ENCODE results near the gene KCNMB4. TPM values are rescaled to one million over a fixed set of nuclear protein-coding genes. Genes with fewer than 3 reads are reported as not detected.

Gene KCNMB4
- total and polyA plus RNA-seq, 2 of the 4 experiments (the other 2 are of a cell fraction) = 0.90 to 1.1 TPM

DNA sequence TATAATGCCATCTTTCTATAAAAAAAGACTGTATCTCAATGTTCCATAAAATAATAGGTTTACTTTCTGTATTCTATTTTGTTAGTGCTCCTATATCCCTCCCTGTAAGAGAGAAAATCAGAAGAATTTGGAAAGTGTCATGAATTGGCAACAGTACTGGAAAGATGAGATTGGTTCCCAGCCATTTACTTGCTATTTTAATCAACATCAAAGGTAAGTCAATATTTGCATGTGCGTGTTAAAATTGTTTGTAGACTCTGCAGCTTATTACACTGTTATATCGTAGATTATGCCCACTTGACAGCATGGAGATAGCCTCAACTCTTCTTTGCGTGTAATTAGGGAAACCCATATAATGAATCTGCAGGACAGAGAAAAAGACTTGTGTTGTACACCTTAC lies 34.0 kb downstream of the KCNMB4 start:
- no peak overlapping the region for H3K9ac ChIP-seq (ENCODE audit: low read depth, low read length)
- ATAC-seq (ENCODE audit: low read depth) (no peak), DNase-seq (no peak)
- no peak overlapping the region for H3K14ac ChIP-seq (replicated peaks; ENCODE audit: low read depth, low read length)
- BruUV-seq (replicated peaks) = no TSS peak
- no peak overlapping the region for H4K8ac ChIP-seq (ENCODE audit: low read depth in 2 of 2, low read length in 2 of 2)
- dilution Hi-C loops (cut with HindIII; ENCODE audit: low sequenced_read_pairs, unreplicated experiment) = no loop called here
- no peak overlapping the region for H2AK9ac ChIP-seq (replicated peaks; ENCODE audit: low read depth, low read length, poor library complexity)
- no peak overlapping the region for H3K56ac ChIP-seq (ENCODE audit: extremely low read depth, insufficient read depth, low read length)
- no peak overlapping the region for H3K27ac ChIP-seq (ENCODE audit: insufficient read depth, low read length)
- no peaks in the 10 kb centered on the region for H3K4me1 ChIP-seq (ENCODE audit: control insufficient read depth, insufficient read depth, low read length)
- no peaks in the 10 kb centered on the region for H3K79me1 ChIP-seq (ENCODE audit: low read depth in 1 of 2, low read length in 2 of 2)
- POLR2A ChIA-PET (ENCODE audit: unreplicated experiment) = no interaction called here
- no peak overlapping the region for H2AK5ac ChIP-seq (ENCODE audit: low read depth, low read length)
- H2BK20ac ChIP-seq (ENCODE audit: low read depth, low read length) = no peak overlapping the region
- intact Hi-C loops (cut with micrococcal nuclease) = no loop called here
- in situ Hi-C loops (cut with MboI; ENCODE audit: low sequenced_read_pairs) = no loop called here
- H3K36me3 ChIP-seq (ENCODE audit: control insufficient read depth, insufficient read depth, low read length) = no peaks in the 10 kb centered on the region
- no peak overlapping the region for H3K18ac ChIP-seq (ENCODE audit: low read depth, low read length)
- H3K4me2 ChIP-seq (ENCODE audit: low read depth, low read length) = no peak overlapping the region
- H3K4me3 ChIP-seq (ENCODE audit: insufficient read depth, low read depth, low read length) = no peak overlapping the region
- H3K9me3 ChIP-seq (ENCODE audit: control insufficient read depth, insufficient read depth, low read length) = no peaks in the 10 kb centered on the region
- H2BK5ac ChIP-seq (ENCODE audit: low read depth, low read length, poor library complexity, severe bottlenecking) = no peak overlapping the region
- no peak overlapping the region for H2BK120ac ChIP-seq (ENCODE audit: low read depth, low read length)
- no peak overlapping the region for H3K23ac ChIP-seq (ENCODE audit: low read depth, low read length)
- no peaks in the 10 kb centered on the region for H3K9me1 ChIP-seq (ENCODE audit: insufficient read depth, low read length)
- no peak overlapping the region for H3K4ac ChIP-seq (ENCODE audit: low read depth, low read length)
- CTCF ChIA-PET = no interaction called here
- no peak overlapping the region for H2AFZ ChIP-seq (replicated peaks; ENCODE audit: low read length, poor library complexity)
- no CpG with 5 or more reads among the region's 3 CpGs for WGBS, 2 experiments (ENCODE audit: extremely low coverage in 2 of 2, insufficient read length in 1 of 2)
- H4K91ac ChIP-seq (ENCODE audit: insufficient read depth, low read depth, low read length) = no peak overlapping the region
- no peaks in the 10 kb centered on the region for H3K27me3 ChIP-seq (ENCODE audit: control insufficient read depth, insufficient read depth, low read length)
- TF ChIP-seq RFX5 (IDR thresholded peaks at IDR 0.05; ENCODE audit: low read depth, low read length) = no peak
- no peak for TF ChIP-seq CHD1 (IDR thresholded peaks at IDR 0.05; ENCODE audit: low read depth, low read length)
- TF ChIP-seq BHLHE40 (IDR thresholded peaks at IDR 0.05; ENCODE audit: low read depth, low read length) = no peak
- TF ChIP-seq, protein P1, sequence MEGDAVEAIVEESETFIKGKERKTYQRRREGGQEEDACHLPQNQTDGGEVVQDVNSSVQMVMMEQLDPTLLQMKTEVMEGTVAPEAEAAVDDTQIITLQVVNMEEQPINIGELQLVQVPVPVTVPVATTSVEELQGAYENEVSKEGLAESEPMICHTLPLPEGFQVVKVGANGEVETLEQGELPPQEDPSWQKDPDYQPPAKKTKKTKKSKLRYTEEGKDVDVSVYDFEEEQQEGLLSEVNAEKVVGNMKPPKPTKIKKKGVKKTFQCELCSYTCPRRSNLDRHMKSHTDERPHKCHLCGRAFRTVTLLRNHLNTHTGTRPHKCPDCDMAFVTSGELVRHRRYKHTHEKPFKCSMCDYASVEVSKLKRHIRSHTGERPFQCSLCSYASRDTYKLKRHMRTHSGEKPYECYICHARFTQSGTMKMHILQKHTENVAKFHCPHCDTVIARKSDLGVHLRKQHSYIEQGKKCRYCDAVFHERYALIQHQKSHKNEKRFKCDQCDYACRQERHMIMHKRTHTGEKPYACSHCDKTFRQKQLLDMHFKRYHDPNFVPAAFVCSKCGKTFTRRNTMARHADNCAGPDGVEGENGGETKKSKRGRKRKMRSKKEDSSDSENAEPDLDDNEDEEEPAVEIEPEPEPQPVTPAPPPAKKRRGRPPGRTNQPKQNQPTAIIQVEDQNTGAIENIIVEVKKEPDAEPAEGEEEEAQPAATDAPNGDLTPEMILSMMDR (conservative IDR thresholded peaks at IDR 0.05; ENCODE audit: low read depth, low read length) = no peak
- TF ChIP-seq POLR2A (IDR thresholded peaks at IDR 0.05; ENCODE audit: low read depth, low read length) = no peak
- no peak for TF ChIP-seq CEBPB (IDR thresholded peaks at IDR 0.05; ENCODE audit: low read depth, low read length)
- no peak for TF ChIP-seq MAZ (IDR thresholded peaks at IDR 0.05; ENCODE audit: borderline replicate concordance, low read depth, low read length)
- no peak for TF ChIP-seq NFE2L2 (IDR thresholded peaks at IDR 0.05; ENCODE audit: low read depth, low read length)
- TF ChIP-seq RAD21 (IDR thresholded peaks at IDR 0.05; ENCODE audit: low read length) = no peak
- no peak overlapping the region for H2BK15ac ChIP-seq (ENCODE audit: low read depth, low read length)
- H4K20me1 ChIP-seq (ENCODE audit: insufficient read depth, low read length) = no peaks in the 10 kb centered on the region
- H4K5ac ChIP-seq (ENCODE audit: low read depth, low read length) = no peak overlapping the region
